Measurements from ENCODE around the gene SPINK7.

SPINK7 gene

GRCh38 chr5:148335259-148335658, 23.0 kb downstream of the SPINK7 start, which contains the start of gene SPINK9:
SPINK9 (plus strand) TSS chr5:148335559; CDS start chr5:148335614, 55 bp downstream.
- no peak within 1 kb of the TSS for H3K9ac ChIP-seq
- TF ChIP-seq, protein P1, sequence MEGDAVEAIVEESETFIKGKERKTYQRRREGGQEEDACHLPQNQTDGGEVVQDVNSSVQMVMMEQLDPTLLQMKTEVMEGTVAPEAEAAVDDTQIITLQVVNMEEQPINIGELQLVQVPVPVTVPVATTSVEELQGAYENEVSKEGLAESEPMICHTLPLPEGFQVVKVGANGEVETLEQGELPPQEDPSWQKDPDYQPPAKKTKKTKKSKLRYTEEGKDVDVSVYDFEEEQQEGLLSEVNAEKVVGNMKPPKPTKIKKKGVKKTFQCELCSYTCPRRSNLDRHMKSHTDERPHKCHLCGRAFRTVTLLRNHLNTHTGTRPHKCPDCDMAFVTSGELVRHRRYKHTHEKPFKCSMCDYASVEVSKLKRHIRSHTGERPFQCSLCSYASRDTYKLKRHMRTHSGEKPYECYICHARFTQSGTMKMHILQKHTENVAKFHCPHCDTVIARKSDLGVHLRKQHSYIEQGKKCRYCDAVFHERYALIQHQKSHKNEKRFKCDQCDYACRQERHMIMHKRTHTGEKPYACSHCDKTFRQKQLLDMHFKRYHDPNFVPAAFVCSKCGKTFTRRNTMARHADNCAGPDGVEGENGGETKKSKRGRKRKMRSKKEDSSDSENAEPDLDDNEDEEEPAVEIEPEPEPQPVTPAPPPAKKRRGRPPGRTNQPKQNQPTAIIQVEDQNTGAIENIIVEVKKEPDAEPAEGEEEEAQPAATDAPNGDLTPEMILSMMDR (IDR thresholded peaks at IDR 0.05) = no peak

DNA sequence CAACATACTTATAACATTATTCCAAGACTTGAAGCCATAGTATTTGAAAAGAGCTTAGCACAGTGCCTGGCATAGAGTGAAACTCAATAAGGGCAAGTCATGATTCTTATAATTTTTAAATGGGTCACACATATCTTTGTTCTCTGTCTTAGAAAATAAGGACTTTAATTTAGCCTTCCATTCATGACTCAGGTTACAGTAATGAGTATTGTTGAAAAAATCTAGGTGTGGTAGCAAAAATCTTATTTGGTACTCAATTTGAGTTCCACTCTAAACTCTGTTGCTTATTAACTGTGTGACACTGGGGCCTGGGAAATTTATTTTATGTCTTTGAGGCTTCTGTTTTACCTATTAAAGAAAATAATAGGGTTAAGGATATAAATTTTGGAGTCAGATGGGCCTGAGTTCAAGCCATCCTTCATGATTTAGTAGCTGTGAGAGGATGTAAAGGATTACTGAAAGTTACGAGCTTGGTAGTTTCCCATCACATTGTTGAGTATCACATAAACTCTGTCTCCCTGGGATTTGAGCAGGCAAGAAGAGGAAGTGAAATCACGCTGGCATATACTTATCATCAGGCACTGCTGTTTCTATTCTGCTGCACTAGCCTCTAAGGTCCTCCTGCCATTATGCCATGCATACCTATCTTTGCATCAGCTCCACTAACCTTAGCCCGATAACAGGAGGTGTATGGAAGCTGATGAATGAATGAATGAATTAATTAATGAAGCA, 24.6 kb downstream of the SPINK7 start:
- Histone ChIP-seq H3K79me2 (no peaks in the 10 kb centered on the region), H3K27ac (no peak overlapping the region), H2AFZ (no peak overlapping the region), H3K36me3 (ENCODE audit: control insufficient read depth, insufficient read depth, low read length) (no peaks in the 10 kb centered on the region), H3K9ac (no peak overlapping the region), H3K4me1 (no peaks in the 10 kb centered on the region), H3K27me3 (ENCODE audit: control insufficient read depth, insufficient read depth, low read length) (no peaks in the 10 kb centered on the region), H3K4me2 (ENCODE audit: low read length) (no peak overlapping the region), H3K4me3 (ENCODE audit: low read depth, low read length) (no peak overlapping the region), H3K9me3 (ENCODE audit: control insufficient read depth, low read length) (no peaks in the 10 kb centered on the region)
- TF ChIP-seq, protein P1 (IDR thresholded peaks at IDR 0.05) = no peak

More at GRCh38 chr5:148335259-148335658, 23.0 kb downstream of the SPINK7 start, which contains the start of gene SPINK9:
- H3K4me3 ChIP-seq (ENCODE audit: low read depth, low read length) = no peak within 1 kb of the TSS
- no peaks in the 10 kb centered on the region for H3K27me3 ChIP-seq (ENCODE audit: control insufficient read depth, insufficient read depth, low read length)
- no peaks in the 10 kb centered on the region for H3K9me3 ChIP-seq (ENCODE audit: control insufficient read depth, low read length)
- no peak within 1 kb of the TSS for H3K4me2 ChIP-seq (ENCODE audit: low read length)
- H3K27ac ChIP-seq = no peak within 1 kb of the TSS
- H3K4me1 ChIP-seq = no peaks in the 10 kb centered on the region
- H3K36me3 ChIP-seq (ENCODE audit: control insufficient read depth, insufficient read depth, low read length) = no peaks in the 10 kb centered on the region
- no peaks in the 10 kb centered on the region for H3K79me2 ChIP-seq
- no peak within 1 kb of the TSS for H2AFZ ChIP-seq

GRCh38 chr5:148342371-148343045, 30.3 kb downstream of the SPINK7 start:
- H3K4me2 ChIP-seq (ENCODE audit: low read length) = no peak overlapping the region
- no peaks in the 10 kb centered on the region for H3K79me2 ChIP-seq
- H3K4me3 ChIP-seq (ENCODE audit: low read depth, low read length) = no peak overlapping the region
- no peak overlapping the region for H3K9ac ChIP-seq
- no peak overlapping the region for H3K27ac ChIP-seq
- H2AFZ ChIP-seq = no peak overlapping the region
- H3K27me3 ChIP-seq (ENCODE audit: control insufficient read depth, insufficient read depth, low read length) = no peaks in the 10 kb centered on the region
- TF ChIP-seq, protein P1 (IDR thresholded peaks at IDR 0.05) = no peak
- H3K9me3 ChIP-seq (ENCODE audit: control insufficient read depth, low read length) = no peaks in the 10 kb centered on the region
- no peaks in the 10 kb centered on the region for H3K4me1 ChIP-seq
- H3K36me3 ChIP-seq (ENCODE audit: control insufficient read depth, insufficient read depth, low read length) = no peaks in the 10 kb centered on the region

DNA sequence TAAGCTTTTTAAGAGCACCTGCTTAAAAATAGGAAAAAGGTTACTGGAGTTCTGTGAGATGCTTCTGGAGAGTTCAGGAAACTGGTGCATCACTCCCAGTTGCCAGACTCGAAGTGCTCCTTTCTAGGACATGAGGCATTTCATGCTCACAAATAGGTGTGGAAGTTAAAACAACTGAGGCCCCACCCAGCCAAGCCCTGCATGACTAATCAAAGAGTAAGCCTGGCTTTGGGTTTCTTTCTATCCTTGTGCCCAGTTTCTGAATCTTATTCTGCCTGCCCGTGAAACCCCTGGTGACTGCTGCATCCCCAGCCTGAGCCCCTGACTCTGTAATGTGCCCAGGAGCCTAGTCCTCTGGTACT, 30.8 kb downstream of the SPINK7 start:
- Histone ChIP-seq H3K27ac (no peak overlapping the region), H3K9me3 (ENCODE audit: control insufficient read depth, low read length) (no peaks in the 10 kb centered on the region), H3K4me2 (ENCODE audit: low read length) (no peak overlapping the region), H2AFZ (no peak overlapping the region), H3K36me3 (ENCODE audit: control insufficient read depth, insufficient read depth, low read length) (no peaks in the 10 kb centered on the region), H3K79me2 (no peaks in the 10 kb centered on the region), H3K4me3 (ENCODE audit: low read depth, low read length) (no peak overlapping the region), H3K4me1 (no peaks in the 10 kb centered on the region), H3K27me3 (ENCODE audit: control insufficient read depth, insufficient read depth, low read length) (no peaks in the 10 kb centered on the region), H3K9ac (no peak overlapping the region)
- TF ChIP-seq, protein P1 (IDR thresholded peaks at IDR 0.05) = no peak

Data from parathyroid adenoma (tissue), 2 donors.